Spleen (tissue), 11 donors: ENCODE data around the gene SLC25A15. TPM values are rescaled to one million over a fixed set of nuclear protein-coding genes. Genes with fewer than 3 reads are reported as not detected.

Experiments
- DNase-seq: peaks from one replicate; pipeline ENCODE4 v3.0.0-alpha.2; 2020
- H3K27ac ChIP-seq, 8 donors: fragments of 200-600 bp; sonication (generic) in 7 of 8; 1 replicate in 4 of 8; 2 replicates in 4 of 8; pipeline versions ENCODE4 v1.5.0 to v1.8.0; 2016 to 2021; ENCODE audit warnings: inconsistent platforms in 4 of 8, mild to moderate bottlenecking in 4 of 8, moderate library complexity in 1 of 8
- H3K27me3 ChIP-seq, 7 donors: fragments of 200-600 bp; sonication (generic) in 6 of 7; replicated peaks in 1 of 7; 1 replicate in 4 of 7; 2 replicates in 3 of 7; pipeline versions ENCODE4 v1.5.0 to v1.8.0; 2016 to 2021; ENCODE audit warnings: inconsistent platforms in 3 of 7, mild to moderate bottlenecking in 1 of 7
- H3K36me3 ChIP-seq, 6 donors: fragments of 200-600 bp; sonication (generic) in 5 of 6; 1 replicate in 4 of 6; 2 replicates in 2 of 6; pipeline versions ENCODE4 v1.5.0 to v1.8.0; 2016 to 2021; ENCODE audit warnings: inconsistent platforms in 2 of 6
- H3K4me1 ChIP-seq, 6 donors: fragments of 200-600 bp; sonication (generic) in 5 of 6; 1 replicate in 3 of 6; 2 replicates in 3 of 6; pipeline versions ENCODE4 v1.5.0 to v1.8.0; 2016 to 2021; ENCODE audit warnings: inconsistent platforms in 3 of 6
- H3K4me3 ChIP-seq, 8 donors: fragments of 200-600 bp; sonication (generic) in 7 of 8; 1 replicate in 4 of 8; 2 replicates in 4 of 8; pipeline versions ENCODE4 v1.5.0 to v1.8.0; 2016 to 2021; ENCODE audit warnings: inconsistent platforms in 4 of 8, mild to moderate bottlenecking in 4 of 8, moderate library complexity in 2 of 8
- H3K9me3 ChIP-seq, 8 donors: fragments of 200-600 bp; sonication (generic) in 7 of 8; 1 replicate in 4 of 8; 2 replicates in 4 of 8; pipeline versions ENCODE4 v1.5.0 to v1.8.0; 2016 to 2021; ENCODE audit warnings: inconsistent platforms in 4 of 8
- POLR2A ChIP-seq, 3 donors: fragments of 450-650 bp; IDR thresholded peaks; one replicate each; pipeline ENCODE4 v1.5.1; 2017; ENCODE audit warnings: antibody characterized with exemption in 3 of 3, mild to moderate bottlenecking in 1 of 3
- POLR2AphosphoS5 ChIP-seq, 3 donors: sonication (generic); formaldehyde crosslinking; IDR thresholded peaks; one replicate each; pipeline ENCODE4 v1.5.1; 2017; ENCODE audit warnings: antibody characterized with exemption in 3 of 3
- WGBS, 5 donors: extraction: QIAGEN DNeasy Blood & Tissue Kit in 3 of 5; methylation state at CpG; one replicate each; pipeline versions ENCODE4 v1.1.5 to v1.1.7; 2013 to 2018; 5-methylcytosine and 5-hydroxymethylcytosine counted together
- intact Hi-C: fragments of 100-400 bp; cut with DNase I; formaldehyde crosslinking; loops from one replicate; pipeline ENCODE4 v1.15.0; 2023; ENCODE audit warnings: low total_unique reads
- polyA plus RNA-seq, 3 donors: library from polyadenylated mRNA; stranded (reverse); fragments of 200-250 nt; gene quantifications; one replicate each; pipeline ENCODE4 v1.2.1, GENCODE V29; 2013
- total RNA-seq, 7 donors: library from RNA; depleted of rRNA in 3 of 7; stranded (reverse); fragments of >200 nt in 3 of 7; fragmentation: NEBNext Ultra II Directional in 4 of 7; extraction: Animal tissue kit (Norgen Biotek cat#: 25700) in 4 of 7; gene quantifications; one replicate each; pipeline versions ENCODE4 v1.1.0 to v1.2.1, GENCODE V29; 2016 to 2021
- TF ChIP-seq, protein P1 (sequence below), 11 experiments: fragments of 200-600 bp in 7 of 11; fragments of 450-650 bp in 4 of 11; sonication (generic) in 4 of 11; IDR thresholded peaks in 8 of 11; conservative IDR thresholded peaks in 3 of 11; 1 replicate in 7 of 11; 2 replicates in 4 of 11; pipeline versions ENCODE4 v1.4.0 to v1.8.0; 2016 to 2021; ENCODE audit warnings: antibody characterized with exemption in 11 of 11, inconsistent platforms in 4 of 11, mild to moderate bottlenecking in 1 of 11
- donor health status: healthy with polysubstance abuse.
- donor health status: DM: no; HTN: no; CAD: no; lungs with moderate emphysema.
- donor health status: DM: no; HTN: no; CAD: no.
- donor health status: Bipolar disorder and iron deficiency.
- donor health status: healthy.
- donor health status: DM: no; HTN: no; CAD: no.
- donor health status: DM: yes; HTN: yes; CAD: no.

Gene SLC25A15
- total and polyA plus RNA-seq, 10 donors = 0.96 to 6.2 (median 4.2) TPM

GRCh38 chr13:40772765-40773473 is 16.5 kb upstream of the SLC25A15 start:
- no peak overlapping the region for H3K27ac ChIP-seq
- WGBS, 5 donors = 93 to 97% (median 95%) methylated on average over 6 of the region's 6 CpGs
- intact Hi-C loops = no loop called here
- DNase-seq = no peak
- no peak for TF ChIP-seq POLR2A (IDR thresholded peaks at IDR 0.05)
- no peak for TF ChIP-seq POLR2AphosphoS5 (IDR thresholded peaks at IDR 0.05)
- TF ChIP-seq, protein P1, sequence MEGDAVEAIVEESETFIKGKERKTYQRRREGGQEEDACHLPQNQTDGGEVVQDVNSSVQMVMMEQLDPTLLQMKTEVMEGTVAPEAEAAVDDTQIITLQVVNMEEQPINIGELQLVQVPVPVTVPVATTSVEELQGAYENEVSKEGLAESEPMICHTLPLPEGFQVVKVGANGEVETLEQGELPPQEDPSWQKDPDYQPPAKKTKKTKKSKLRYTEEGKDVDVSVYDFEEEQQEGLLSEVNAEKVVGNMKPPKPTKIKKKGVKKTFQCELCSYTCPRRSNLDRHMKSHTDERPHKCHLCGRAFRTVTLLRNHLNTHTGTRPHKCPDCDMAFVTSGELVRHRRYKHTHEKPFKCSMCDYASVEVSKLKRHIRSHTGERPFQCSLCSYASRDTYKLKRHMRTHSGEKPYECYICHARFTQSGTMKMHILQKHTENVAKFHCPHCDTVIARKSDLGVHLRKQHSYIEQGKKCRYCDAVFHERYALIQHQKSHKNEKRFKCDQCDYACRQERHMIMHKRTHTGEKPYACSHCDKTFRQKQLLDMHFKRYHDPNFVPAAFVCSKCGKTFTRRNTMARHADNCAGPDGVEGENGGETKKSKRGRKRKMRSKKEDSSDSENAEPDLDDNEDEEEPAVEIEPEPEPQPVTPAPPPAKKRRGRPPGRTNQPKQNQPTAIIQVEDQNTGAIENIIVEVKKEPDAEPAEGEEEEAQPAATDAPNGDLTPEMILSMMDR (IDR thresholded peaks at IDR 0.05 in 8 of 11, conservative IDR thresholded peaks at IDR 0.05 in 3 of 11) = no peak
- H3K4me3 ChIP-seq = no peak overlapping the region
- no peaks in the 10 kb centered on the region for H3K9me3 ChIP-seq
- no peaks in the 10 kb centered on the region for H3K27me3 ChIP-seq
- peaks cover 4 to 34% (median 25%) of the 10 kb centered on the region in 6 donors for H3K4me1 ChIP-seq
- H3K36me3 ChIP-seq = no peaks in the 10 kb centered on the region

GRCh38 chr13:40774672-40775071 is 14.7 kb upstream of the SLC25A15 start:
- peak; percentile 54 for DNase-seq
- Histone ChIP-seq H3K9me3 (no peaks in the 10 kb centered on the region), H3K36me3 (no peaks in the 10 kb centered on the region), H3K4me3 (no peak overlapping the region), H3K27me3 (no peaks in the 10 kb centered on the region), H3K4me1 (peaks cover 4 to 35% (median 25%) of the 10 kb centered on the region in 6 donors), H3K27ac (no peak overlapping the region)
- 84 to 89% (median 88%) methylated on average over 6 of the region's 6 CpGs for WGBS, 5 donors
- TF ChIP-seq POLR2AphosphoS5 (IDR thresholded peaks at IDR 0.05) (no peak), POLR2A (IDR thresholded peaks at IDR 0.05) (no peak)
- TF ChIP-seq, protein P1 (IDR thresholded peaks at IDR 0.05 in 8 of 11, conservative IDR thresholded peaks at IDR 0.05 in 3 of 11) = no peak
- intact Hi-C loops = loop anchor here (5.0 kb wide), 1 partner anchor 1092 kb away; no protein-coding TSS in a partner anchor

- H3K4me1 ChIP-seq = peaks cover 4 to 35% (median 23%) of the 10 kb centered on the region in 6 donors
- intact Hi-C loops = loop anchor here (5.0 kb wide), 1 partner anchor 1094 kb away; no protein-coding TSS in a partner anchor
- H3K36me3 ChIP-seq = no peaks in the 10 kb centered on the region
- no peaks in the 10 kb centered on the region for H3K27me3 ChIP-seq
- peak overlapping the region in 1 of 8 donors; percentile 61 for H3K4me3 ChIP-seq
- WGBS, 5 donors = 54 to 71% (median 69%) methylated on average over 7 of the region's 7 CpGs
- TF ChIP-seq, protein P1 (IDR thresholded peaks at IDR 0.05 in 8 of 11, conservative IDR thresholded peaks at IDR 0.05 in 3 of 11) = no peak
- no peak for TF ChIP-seq POLR2A (IDR thresholded peaks at IDR 0.05)
- TF ChIP-seq POLR2AphosphoS5 (IDR thresholded peaks at IDR 0.05) = no peak
- peak overlapping the region in 7 of 8 donors; percentile 68 to 88 (median 81) for H3K27ac ChIP-seq
- peak; percentile 63 for DNase-seq
- H3K9me3 ChIP-seq = no peaks in the 10 kb centered on the region
These were observed 13.2 kb upstream of the SLC25A15 start for GRCh38 chr13:40776232-40776631.

DNA sequence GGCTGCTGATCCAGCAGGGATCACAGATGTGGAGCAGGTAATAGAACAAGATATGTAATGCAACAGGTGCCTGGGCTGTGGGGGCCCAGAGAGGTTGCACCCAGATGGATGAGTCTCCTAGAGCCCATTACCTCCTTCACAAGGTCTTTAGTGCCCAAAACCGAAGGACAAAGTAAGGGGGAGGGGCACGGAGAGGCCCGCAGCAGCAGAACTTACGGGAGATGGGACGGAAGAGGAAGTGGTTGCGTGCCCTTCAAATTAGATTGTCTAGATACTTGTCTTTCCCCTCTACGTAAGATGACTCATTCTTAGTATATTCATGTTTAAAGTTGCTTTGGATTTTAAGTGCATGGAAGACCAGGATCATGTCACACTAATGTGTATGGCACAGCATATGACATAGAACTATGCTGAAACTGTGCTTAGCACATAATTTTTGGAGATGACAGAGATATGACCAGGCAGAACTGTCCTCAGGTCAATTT is 12.7 kb upstream of the SLC25A15 start:
- intact Hi-C loops = loop anchor here (5.0 kb wide), 1 partner anchor 1094 kb away; no protein-coding TSS in a partner anchor
- TF ChIP-seq, protein P1 (IDR thresholded peaks at IDR 0.05 in 8 of 11, conservative IDR thresholded peaks at IDR 0.05 in 3 of 11) = no peak
- TF ChIP-seq POLR2A (IDR thresholded peaks at IDR 0.05) (no peak), POLR2AphosphoS5 (IDR thresholded peaks at IDR 0.05) (peak in 1 of 3 donors; percentile 68)
- DNase-seq = peak; percentile 90
- H3K36me3 ChIP-seq = no peaks in the 10 kb centered on the region
- peak overlapping the region in 7 of 8 donors; percentile 68 to 88 (median 81) for H3K27ac ChIP-seq
- WGBS, 5 donors = 4 to 9% (median 6%) methylated on average over 7 of the region's 7 CpGs
- peak overlapping the region in 2 of 8 donors; percentile 32 to 61 for H3K4me3 ChIP-seq
- no peaks in the 10 kb centered on the region for H3K27me3 ChIP-seq
- no peaks in the 10 kb centered on the region for H3K9me3 ChIP-seq
- H3K4me1 ChIP-seq = peaks cover 4 to 32% (median 19%) of the 10 kb centered on the region in 6 donors
